Tibial artery (tissue), 4 donors: ENCODE data around the gene ZNF785.

Experiments used
- DNase-seq, 2 donors: peaks; one replicate each; pipeline ENCODE4 v3.0.0-alpha.2; 2019
- H3K27ac ChIP-seq, 2 donors: fragments of 200-600 bp; sonication (generic) in 1 of 2; 1 replicate in 1 of 2; 2 replicates in 1 of 2; pipeline ENCODE4 v1.5.1; 2018 to 2019; ENCODE audit warnings: mild to moderate bottlenecking in 1 of 2
- H3K27me3 ChIP-seq, 2 donors: fragments of 200-600 bp; sonication (generic) in 1 of 2; one replicate each; pipeline versions ENCODE4 v1.5.1 to v1.6.0; 2016 to 2019
- H3K36me3 ChIP-seq, 3 donors: fragments of 200-600 bp; sonication (generic) in 2 of 3; one replicate each; pipeline ENCODE4 v1.5.1; 2016 to 2019; ENCODE audit warnings: mild to moderate bottlenecking in 2 of 3
- H3K4me1 ChIP-seq, 4 donors: fragments of 200-600 bp; sonication (generic) in 2 of 4; 1 replicate in 3 of 4; 2 replicates in 1 of 4; pipeline ENCODE4 v1.5.1; 2016 to 2019
- H3K4me3 ChIP-seq, 2 donors: fragments of 200-600 bp; sonication (generic) in 1 of 2; 1 replicate in 1 of 2; 2 replicates in 1 of 2; pipeline ENCODE4 v1.5.1; 2018 to 2019; ENCODE audit warnings: mild to moderate bottlenecking in 2 of 2
- H3K9me3 ChIP-seq, 3 donors: fragments of 200-600 bp; sonication (generic) in 1 of 3; one replicate each; pipeline ENCODE4 v1.5.1; 2016 to 2019
- intact Hi-C: fragments of 100-400 bp; cut with DNase I; formaldehyde crosslinking; loops from one replicate; pipeline ENCODE4 v1.15.0; 2023; ENCODE audit warnings: low total_unique reads
- TF ChIP-seq, protein P1 (sequence below), 2 experiments: fragments of 200-600 bp in 1 of 2; fragments of 450-650 bp in 1 of 2; IDR thresholded peaks; one replicate each; pipeline ENCODE4 v1.5.1; 2017 to 2019; ENCODE audit warnings: antibody characterized with exemption in 2 of 2, mild to moderate bottlenecking in 1 of 2, moderate library complexity in 1 of 2

Gene ZNF785

DNA sequence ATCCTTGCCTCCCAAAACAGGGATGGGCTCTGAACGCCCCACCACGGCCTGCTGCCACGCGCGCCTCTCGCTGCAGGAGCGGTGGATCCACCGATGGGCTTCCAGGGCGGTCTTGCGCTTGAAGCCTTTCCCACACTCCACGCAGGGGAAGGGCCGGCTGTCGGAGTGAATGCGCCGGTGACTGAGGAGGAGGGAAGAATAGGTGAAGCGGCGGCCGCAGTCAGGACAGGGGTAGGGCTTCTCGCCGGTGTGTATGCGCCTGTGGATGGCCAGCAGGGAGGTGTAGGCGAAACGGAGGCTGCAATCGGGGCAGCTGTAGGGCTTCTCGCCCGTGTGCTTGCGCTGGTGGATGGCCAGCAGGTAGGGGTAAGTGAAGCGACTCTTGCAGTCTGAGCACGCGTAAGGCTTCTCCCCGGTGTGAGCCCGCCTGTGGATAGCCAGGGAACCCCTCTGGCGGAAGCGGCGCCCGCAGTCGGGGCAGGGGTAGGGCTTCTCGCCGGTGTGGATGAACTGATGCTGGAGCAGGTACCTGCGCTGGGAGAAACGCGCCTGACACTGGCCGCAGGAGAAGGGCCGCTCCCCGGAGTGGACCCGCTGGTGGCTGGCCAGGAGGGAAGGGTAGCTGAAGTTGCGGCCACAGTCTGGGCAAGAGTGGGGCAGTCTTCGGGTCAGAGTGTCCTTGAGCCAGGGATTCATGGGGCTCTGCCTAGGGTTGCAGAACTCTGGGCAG is 2.7 kb downstream of the ZNF785 start:
- no peaks in the 10 kb centered on the region for H3K9me3 ChIP-seq
- TF ChIP-seq, protein P1, sequence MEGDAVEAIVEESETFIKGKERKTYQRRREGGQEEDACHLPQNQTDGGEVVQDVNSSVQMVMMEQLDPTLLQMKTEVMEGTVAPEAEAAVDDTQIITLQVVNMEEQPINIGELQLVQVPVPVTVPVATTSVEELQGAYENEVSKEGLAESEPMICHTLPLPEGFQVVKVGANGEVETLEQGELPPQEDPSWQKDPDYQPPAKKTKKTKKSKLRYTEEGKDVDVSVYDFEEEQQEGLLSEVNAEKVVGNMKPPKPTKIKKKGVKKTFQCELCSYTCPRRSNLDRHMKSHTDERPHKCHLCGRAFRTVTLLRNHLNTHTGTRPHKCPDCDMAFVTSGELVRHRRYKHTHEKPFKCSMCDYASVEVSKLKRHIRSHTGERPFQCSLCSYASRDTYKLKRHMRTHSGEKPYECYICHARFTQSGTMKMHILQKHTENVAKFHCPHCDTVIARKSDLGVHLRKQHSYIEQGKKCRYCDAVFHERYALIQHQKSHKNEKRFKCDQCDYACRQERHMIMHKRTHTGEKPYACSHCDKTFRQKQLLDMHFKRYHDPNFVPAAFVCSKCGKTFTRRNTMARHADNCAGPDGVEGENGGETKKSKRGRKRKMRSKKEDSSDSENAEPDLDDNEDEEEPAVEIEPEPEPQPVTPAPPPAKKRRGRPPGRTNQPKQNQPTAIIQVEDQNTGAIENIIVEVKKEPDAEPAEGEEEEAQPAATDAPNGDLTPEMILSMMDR (IDR thresholded peaks at IDR 0.05) = no peak
- intact Hi-C loops = no loop called here
- peaks cover 18 to 47% (median 32%) of the 10 kb centered on the region in 3 donors for H3K36me3 ChIP-seq
- peaks cover 0 to 39% (median 24%) of the 10 kb centered on the region in 4 donors for H3K4me1 ChIP-seq
- no peak for DNase-seq
- H3K27me3 ChIP-seq = no peaks in the 10 kb centered on the region
- H3K4me3 ChIP-seq = no peak overlapping the region
- no peak overlapping the region for H3K27ac ChIP-seq

DNA sequence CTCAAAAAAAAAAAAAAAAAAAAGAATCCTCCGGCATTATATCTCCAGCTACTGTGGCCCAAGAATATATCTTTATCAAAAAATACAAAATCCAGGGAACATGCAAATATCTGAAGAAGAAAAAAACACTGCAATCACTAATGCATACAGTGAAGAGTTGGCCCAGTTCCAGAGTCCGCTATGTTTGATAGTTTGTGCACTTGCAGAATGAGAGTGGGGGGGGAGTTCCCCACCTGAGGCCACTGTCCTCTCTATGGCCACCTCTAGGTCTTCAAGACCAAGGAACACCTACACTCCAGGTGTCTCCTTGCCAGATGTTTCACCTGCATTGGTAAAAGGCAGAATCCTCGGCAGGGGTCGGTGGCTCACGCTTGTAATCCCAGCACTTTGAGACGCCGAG is 4.0 kb downstream of the ZNF785 start:
- intact Hi-C loops = no loop called here

DNA sequence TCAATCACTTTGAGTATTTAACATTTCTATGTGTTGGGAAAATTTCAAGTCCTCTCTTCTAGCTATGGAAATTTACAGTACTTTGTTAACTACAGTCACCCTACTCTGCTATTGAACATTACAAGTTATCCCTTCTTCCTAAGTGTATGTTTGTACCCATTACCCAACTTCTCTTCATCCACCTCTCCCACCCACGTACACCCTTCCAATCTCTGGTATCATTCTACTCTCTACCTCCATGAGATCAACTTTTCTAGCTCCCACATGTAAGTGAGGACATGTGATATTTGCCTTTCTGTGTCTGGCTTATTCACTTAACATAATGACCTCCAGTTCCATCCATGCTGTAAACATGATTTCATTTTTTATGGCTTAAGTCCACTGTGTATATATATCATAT is 10.8 kb downstream of the ZNF785 start:
- Histone ChIP-seq H3K4me3 (no peak overlapping the region), H3K27me3 (no peaks in the 10 kb centered on the region), H3K27ac (no peak overlapping the region), H3K9me3 (no peaks in the 10 kb centered on the region), H3K4me1 (peaks cover 0 to 24% (median 22%) of the 10 kb centered on the region in 4 donors), H3K36me3 (peaks cover 0 to 13% (median 5%) of the 10 kb centered on the region in 3 donors)
- TF ChIP-seq, protein P1 (IDR thresholded peaks at IDR 0.05) = no peak
- no peak for DNase-seq
- intact Hi-C loops = loop anchor here (10.0 kb wide), 1 partner anchor 60 kb away; no protein-coding TSS in a partner anchor

More for the DNA sequence above, 4.0 kb downstream of the ZNF785 start:
- Histone ChIP-seq H3K36me3 (peaks cover 18 to 52% (median 32%) of the 10 kb centered on the region in 3 donors), H3K4me3 (no peak overlapping the region), H3K4me1 (peaks cover 0 to 39% (median 24%) of the 10 kb centered on the region in 4 donors), H3K9me3 (no peaks in the 10 kb centered on the region), H3K27me3 (no peaks in the 10 kb centered on the region), H3K27ac (no peak overlapping the region)
- TF ChIP-seq, protein P1 (IDR thresholded peaks at IDR 0.05) = no peak
- no peak for DNase-seq

DNA sequence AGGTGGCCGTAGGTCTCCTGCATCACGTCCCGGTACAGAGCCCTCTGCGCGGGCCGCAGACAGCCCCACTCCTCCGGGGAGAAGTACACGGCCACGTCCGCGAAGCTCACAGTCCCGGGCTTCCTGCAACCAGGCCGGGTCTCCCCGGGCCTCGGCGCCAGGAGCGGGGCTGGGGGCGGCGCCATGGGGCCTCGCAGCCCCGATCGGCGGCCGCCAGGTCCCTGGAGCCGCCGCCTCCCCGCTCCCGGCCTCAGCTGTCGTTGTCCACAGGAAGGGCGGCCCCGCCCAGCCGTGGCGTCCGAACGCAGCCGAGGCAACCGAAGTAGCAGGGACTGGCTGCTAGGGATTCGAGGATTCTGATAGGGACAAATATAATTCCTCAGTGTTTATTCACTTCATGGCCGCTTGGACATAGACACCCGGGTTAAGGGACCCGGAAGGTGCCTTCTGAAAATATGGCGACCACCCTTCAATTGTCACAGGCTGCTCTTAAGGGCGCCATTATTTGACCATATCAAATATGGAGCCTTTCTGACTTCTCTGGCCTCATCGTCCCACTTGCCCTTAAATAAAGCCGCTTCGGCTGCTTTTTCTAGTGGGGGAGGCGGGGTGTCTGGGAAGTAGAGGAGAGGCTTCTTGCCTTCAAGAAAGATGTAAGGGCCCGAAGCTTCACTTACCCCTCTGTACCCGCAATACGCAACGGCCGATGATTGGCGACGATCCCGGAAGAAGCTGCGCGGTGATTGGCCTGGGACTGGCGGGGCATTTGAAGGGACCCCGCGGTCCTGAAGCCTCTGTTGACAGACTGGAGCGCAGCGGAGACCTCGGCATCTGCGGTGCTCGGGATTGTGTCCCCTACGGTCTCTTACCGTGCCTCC is 13.8 kb downstream of the ZNF785 start, which contains the start of gene ZNF688:
TSS of gene ZNF688 (minus strand) at position 270 of the 878 bp plus-strand sequence. CDS start at position 185, 85 bp downstream.
- intact Hi-C loops = loop anchor here (10.0 kb wide), 1 partner anchor 63 kb away; no protein-coding TSS in a partner anchor
- DNase-seq = peak; percentile 98 to 99
- Histone ChIP-seq H3K36me3 (no peaks in the 10 kb centered on the region), H3K9me3 (no peaks in the 10 kb centered on the region), H3K27me3 (no peaks in the 10 kb centered on the region), H3K4me1 (peaks cover 0 to 24% (median 22%) of the 10 kb centered on the region in 4 donors), H3K27ac (peak within 1 kb of the TSS; percentile 97 to 98), H3K4me3 (peak within 1 kb of the TSS; percentile 82 to 95)
- TF ChIP-seq, protein P1 (IDR thresholded peaks at IDR 0.05) = peak in 1 of 2 experiments; percentile 38

DNA sequence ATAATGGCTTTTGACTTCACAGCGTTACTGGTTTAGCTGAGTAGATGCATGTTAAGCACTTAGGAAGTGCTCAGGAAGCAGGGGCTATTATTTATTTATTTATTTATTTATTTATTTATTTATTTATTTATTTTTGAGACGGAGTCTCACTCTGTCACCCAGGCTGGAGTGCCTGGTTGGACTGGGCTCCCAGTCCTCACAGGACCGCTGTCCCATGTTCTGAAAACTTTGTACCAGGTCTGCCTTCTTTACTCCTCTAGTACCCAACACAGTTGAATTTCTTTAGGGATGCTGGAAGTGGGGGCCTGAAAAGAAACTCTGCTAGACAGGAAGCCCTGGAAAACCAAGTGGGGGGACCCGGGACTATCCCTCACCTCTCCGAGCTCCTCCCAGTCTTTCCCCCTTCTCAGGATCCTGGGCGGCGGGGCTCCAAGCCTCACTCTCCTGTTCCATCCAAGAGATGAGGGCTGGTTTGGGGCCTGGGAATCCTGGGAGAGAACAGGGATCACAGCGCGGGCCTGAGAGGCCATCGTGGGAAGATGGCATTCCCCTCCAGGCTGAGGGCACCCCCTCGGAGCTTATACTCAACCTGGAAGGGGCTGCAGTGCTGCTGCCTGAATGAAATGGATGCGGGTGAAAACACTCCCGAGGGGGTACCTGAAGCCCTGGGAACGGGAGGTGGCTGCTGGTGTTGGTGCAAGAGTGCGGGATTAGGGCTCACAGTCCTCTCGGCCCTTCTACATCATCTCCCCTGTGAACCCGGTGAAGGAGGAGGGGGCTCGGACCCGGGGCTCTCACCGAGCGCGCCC is 14.7 kb downstream of the ZNF785 start:
- Histone ChIP-seq H3K9me3 (no peaks in the 10 kb centered on the region), H3K4me3 (peak overlapping the region; percentile 82 to 95), H3K27me3 (no peaks in the 10 kb centered on the region), H3K4me1 (peaks cover 0 to 24% (median 22%) of the 10 kb centered on the region in 4 donors), H3K27ac (peak overlapping the region; percentile 97 to 98), H3K36me3 (no peaks in the 10 kb centered on the region)
- intact Hi-C loops = loop anchor here (10.0 kb wide), 1 partner anchor 64 kb away; no protein-coding TSS in a partner anchor
- peak; percentile 31 to 76 for DNase-seq
- TF ChIP-seq, protein P1 (IDR thresholded peaks at IDR 0.05) = no peak
